Measurements from ENCODE around the gene RTF1. TPM values are rescaled to one million over a fixed set of nuclear protein-coding genes. Genes with fewer than 3 reads are reported as not detected.

Gene RTF1
- total RNA-seq, 1 experiment from 2014 or later = 49.5 TPM

DNA sequence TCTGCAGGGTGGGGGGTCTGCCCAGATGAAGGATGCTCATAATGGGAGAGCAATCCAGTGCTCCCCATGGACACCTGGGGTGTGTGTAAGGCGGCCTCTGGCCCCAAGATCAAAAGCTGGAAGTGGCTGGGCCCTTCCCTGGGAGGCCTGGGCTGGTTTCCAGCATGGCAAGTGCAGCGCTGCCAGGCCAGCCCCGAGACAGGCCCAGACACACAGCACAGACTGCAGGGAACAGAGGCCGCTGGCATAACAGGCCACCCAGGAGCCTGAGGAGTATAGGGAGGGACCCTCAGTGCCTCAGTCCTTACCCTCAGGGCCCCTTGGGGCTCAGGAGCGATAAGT lies 86.7 kb downstream of the RTF1 start:
- WGBS (ENCODE audit: extremely low coverage, insufficient read length, low lambda C conversion rate) = no CpG with 5 or more reads among the region's 5 CpGs
- Histone ChIP-seq H2BK5ac (ENCODE audit: insufficient read length, low read length) (no peak overlapping the region), H3K4me2 (ENCODE audit: insufficient read depth, insufficient read length, low read length) (no peak overlapping the region), H2BK15ac (ENCODE audit: low read depth, low read length) (no peak overlapping the region), H3K56ac (ENCODE audit: insufficient read length, low read depth, low read length) (no peak overlapping the region), H4K8ac (replicated peaks; ENCODE audit: insufficient read length, low read depth, low read length) (no peak overlapping the region), H4K91ac (ENCODE audit: insufficient read length, low read depth, low read length) (no peak overlapping the region), H2BK20ac (ENCODE audit: low read depth, low read length, poor library complexity, severe bottlenecking) (no peak overlapping the region), H3K23ac (ENCODE audit: insufficient read length, low read depth, low read length) (no peak overlapping the region), H3T11ph (ENCODE audit: low read length) (no peak overlapping the region), H3K14ac (ENCODE audit: insufficient read depth, low read length) (no peak overlapping the region), H2AK5ac (ENCODE audit: insufficient read length, low read length) (no peak overlapping the region), H3K79me2 (ENCODE audit: insufficient read depth, low read length) (no peaks in the 10 kb centered on the region), H3K79me1 (ENCODE audit: insufficient read depth, low read depth, low read length, poor library complexity, severe bottlenecking) (no peaks in the 10 kb centered on the region), H4K20me1 (ENCODE audit: control insufficient read depth, insufficient read depth, insufficient read length) (no peaks in the 10 kb centered on the region), H4K5ac (ENCODE audit: insufficient read length, low read depth, low read length) (no peak overlapping the region), H2BK120ac (ENCODE audit: low read depth, low read length, poor library complexity, severe bottlenecking) (no peak overlapping the region), H3K23me2 (ENCODE audit: insufficient read length, low read depth, low read length, poor library complexity, severe bottlenecking) (peaks cover 3% of the 10 kb centered on the region), H3K9me3 (ENCODE audit: control insufficient read depth, low read depth, low read length) (no peaks in the 10 kb centered on the region), H2AFZ (ENCODE audit: low read length) (no peak overlapping the region), H3K27me3 (ENCODE audit: insufficient read depth, low read length) (peaks cover 67% of the 10 kb centered on the region), H2BK12ac (ENCODE audit: insufficient read length, low read depth, low read length) (no peak overlapping the region), H3K9ac (ENCODE audit: extremely low read depth, insufficient read length, low read length) (no peak overlapping the region), H3K27ac (ENCODE audit: insufficient read length, low read depth, low read length) (no peak overlapping the region), H3K18ac (ENCODE audit: insufficient read length, low read depth, low read length) (no peak overlapping the region), H3K4me1 (ENCODE audit: insufficient read depth, low read length) (no peaks in the 10 kb centered on the region), H3K4ac (ENCODE audit: low read depth, low read length) (no peak overlapping the region)
- Mint-ChIP-seq H3K4me1 (peaks cover 4 to 19% of the 10 kb centered on the region in 2 experiments; a peak in 3 of 4 replicates), H3K27me3 (ENCODE audit: low read depth) (peaks cover 100% of the 10 kb centered on the region), H3K4me3 (peak overlapping the region; percentile 15 to 66; a peak in 4 of 5 replicates), H3K36me3 (ENCODE audit: insufficient read depth in 1 of 3, low read depth in 3 of 3) (peaks cover 0 to 4% (median 0%) of the 10 kb centered on the region in 3 experiments; a peak in 1 of 7 replicates), H3K9me3 (no peaks in the 10 kb centered on the region; a peak in 2 of 5 replicates), H3K27ac (no peak overlapping the region)
- no peak for DNase-seq
- TF ChIP-seq, protein P1, sequence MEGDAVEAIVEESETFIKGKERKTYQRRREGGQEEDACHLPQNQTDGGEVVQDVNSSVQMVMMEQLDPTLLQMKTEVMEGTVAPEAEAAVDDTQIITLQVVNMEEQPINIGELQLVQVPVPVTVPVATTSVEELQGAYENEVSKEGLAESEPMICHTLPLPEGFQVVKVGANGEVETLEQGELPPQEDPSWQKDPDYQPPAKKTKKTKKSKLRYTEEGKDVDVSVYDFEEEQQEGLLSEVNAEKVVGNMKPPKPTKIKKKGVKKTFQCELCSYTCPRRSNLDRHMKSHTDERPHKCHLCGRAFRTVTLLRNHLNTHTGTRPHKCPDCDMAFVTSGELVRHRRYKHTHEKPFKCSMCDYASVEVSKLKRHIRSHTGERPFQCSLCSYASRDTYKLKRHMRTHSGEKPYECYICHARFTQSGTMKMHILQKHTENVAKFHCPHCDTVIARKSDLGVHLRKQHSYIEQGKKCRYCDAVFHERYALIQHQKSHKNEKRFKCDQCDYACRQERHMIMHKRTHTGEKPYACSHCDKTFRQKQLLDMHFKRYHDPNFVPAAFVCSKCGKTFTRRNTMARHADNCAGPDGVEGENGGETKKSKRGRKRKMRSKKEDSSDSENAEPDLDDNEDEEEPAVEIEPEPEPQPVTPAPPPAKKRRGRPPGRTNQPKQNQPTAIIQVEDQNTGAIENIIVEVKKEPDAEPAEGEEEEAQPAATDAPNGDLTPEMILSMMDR (conservative IDR thresholded peaks at IDR 0.05) = no peak
